ENCODE results near the gene KIF1A.

The KIF1A gene

GRCh38 chr2:240819858-240820606 lies at the start of gene KIF1A:
TSS of gene KIF1A (minus strand) at chr2:240820219. CDS start at chr2:240797752, 22,467 bp downstream.
- Histone ChIP-seq H3K9me3 (ENCODE audit: control insufficient read depth, insufficient read depth, low read length) (no peaks in the 10 kb centered on the region), H3K4me3 (ENCODE audit: low read depth, low read length) (peak within 1 kb of the TSS; percentile 72), H3K36me3 (ENCODE audit: control insufficient read depth, insufficient read depth, low read length) (peaks cover 15% of the 10 kb centered on the region), H3K4me1 (ENCODE audit: control insufficient read depth, insufficient read depth, low read length) (peaks cover 3% of the 10 kb centered on the region), H3K27me3 (ENCODE audit: control insufficient read depth, insufficient read depth, low read length) (peaks cover 29% of the 10 kb centered on the region), H3K9ac (ENCODE audit: low read depth, low read length) (peak within 1 kb of the TSS; percentile 90)

- H3K36me3 ChIP-seq (ENCODE audit: control insufficient read depth, insufficient read depth, low read length), result no peaks in the 10 kb centered on the region
- H3K4me1 ChIP-seq (ENCODE audit: control insufficient read depth, insufficient read depth, low read length), result no peaks in the 10 kb centered on the region
- H3K9ac ChIP-seq (ENCODE audit: low read depth, low read length), result no peak overlapping the region
- H3K27me3 ChIP-seq (ENCODE audit: control insufficient read depth, insufficient read depth, low read length), result no peaks in the 10 kb centered on the region
- no peaks in the 10 kb centered on the region for H3K9me3 ChIP-seq (ENCODE audit: control insufficient read depth, insufficient read depth, low read length)
- no peak overlapping the region for H3K4me3 ChIP-seq (ENCODE audit: low read depth, low read length)
These were observed 49.3 kb upstream of the KIF1A start for GRCh38 chr2:240869109-240869955.

- Histone ChIP-seq H3K4me1 (ENCODE audit: control insufficient read depth, insufficient read depth, low read length) (no peaks in the 10 kb centered on the region), H3K9me3 (ENCODE audit: control insufficient read depth, insufficient read depth, low read length) (no peaks in the 10 kb centered on the region), H3K36me3 (ENCODE audit: control insufficient read depth, insufficient read depth, low read length) (no peaks in the 10 kb centered on the region), H3K4me3 (ENCODE audit: low read depth, low read length) (no peak within 1 kb of the TSS), H3K27me3 (ENCODE audit: control insufficient read depth, insufficient read depth, low read length) (no peaks in the 10 kb centered on the region), H3K9ac (ENCODE audit: low read depth, low read length) (no peak within 1 kb of the TSS)
These were observed 48.5 kb upstream of the KIF1A start, which contains the start of gene AGXT for GRCh38 chr2:240868286-240869108. TSS of gene AGXT (plus strand) at chr2:240868824. CDS start at chr2:240868866, 42 bp downstream.

DNA sequence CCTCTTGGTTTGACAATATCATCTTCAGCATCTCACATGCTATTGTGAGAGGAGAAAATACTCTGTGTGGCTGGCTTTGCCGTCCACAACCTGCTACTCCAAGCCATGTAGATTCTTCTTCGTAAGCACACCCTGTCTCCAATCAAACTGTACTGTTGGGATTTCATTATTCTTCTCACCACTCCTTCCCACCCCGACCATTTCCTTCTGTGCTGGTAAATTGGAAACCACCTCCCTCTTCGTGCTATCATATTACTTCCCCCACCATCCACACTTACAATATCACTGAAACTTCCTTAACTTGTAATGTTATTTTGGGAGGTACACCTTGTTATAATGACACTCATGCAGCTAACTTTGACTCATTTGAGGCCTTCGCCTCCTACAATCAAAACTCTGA lies 45.4 kb upstream of the KIF1A start:
- Histone ChIP-seq H3K4me1 (ENCODE audit: control insufficient read depth, insufficient read depth, low read length) (no peaks in the 10 kb centered on the region), H3K9me3 (ENCODE audit: control insufficient read depth, insufficient read depth, low read length) (no peaks in the 10 kb centered on the region), H3K27me3 (ENCODE audit: control insufficient read depth, insufficient read depth, low read length) (no peaks in the 10 kb centered on the region), H3K36me3 (ENCODE audit: control insufficient read depth, insufficient read depth, low read length) (no peaks in the 10 kb centered on the region), H3K4me3 (ENCODE audit: low read depth, low read length) (no peak overlapping the region), H3K9ac (ENCODE audit: low read depth, low read length) (no peak overlapping the region)

DNA sequence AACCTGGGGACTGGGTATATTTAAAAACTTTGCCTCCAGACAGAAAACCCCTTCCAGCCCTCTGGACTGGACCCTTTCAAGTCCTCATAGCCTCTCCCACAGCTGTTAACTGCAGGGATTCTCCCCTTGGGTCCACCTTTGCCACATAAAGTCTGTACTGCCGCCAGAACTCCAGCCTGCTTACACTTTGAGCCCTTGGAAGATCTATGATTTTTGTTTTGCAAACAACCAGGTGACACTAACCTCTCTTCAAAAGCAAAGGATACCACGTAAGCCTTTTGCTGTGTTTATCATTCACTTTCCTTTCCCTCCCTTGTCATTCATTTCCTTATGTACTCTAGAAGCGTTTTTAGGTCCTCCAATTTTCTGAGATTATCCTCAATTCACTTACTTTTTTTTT lies 44.5 kb upstream of the KIF1A start:
- Histone ChIP-seq H3K9ac (ENCODE audit: low read depth, low read length) (no peak overlapping the region), H3K4me1 (ENCODE audit: control insufficient read depth, insufficient read depth, low read length) (no peaks in the 10 kb centered on the region), H3K9me3 (ENCODE audit: control insufficient read depth, insufficient read depth, low read length) (no peaks in the 10 kb centered on the region), H3K27me3 (ENCODE audit: control insufficient read depth, insufficient read depth, low read length) (no peaks in the 10 kb centered on the region), H3K36me3 (ENCODE audit: control insufficient read depth, insufficient read depth, low read length) (no peaks in the 10 kb centered on the region), H3K4me3 (ENCODE audit: low read depth, low read length) (no peak overlapping the region)

- no peaks in the 10 kb centered on the region for H3K27me3 ChIP-seq (ENCODE audit: control insufficient read depth, insufficient read depth, low read length)
- H3K9ac ChIP-seq (ENCODE audit: low read depth, low read length), result no peak overlapping the region
- no peaks in the 10 kb centered on the region for H3K9me3 ChIP-seq (ENCODE audit: control insufficient read depth, insufficient read depth, low read length)
- no peaks in the 10 kb centered on the region for H3K4me1 ChIP-seq (ENCODE audit: control insufficient read depth, insufficient read depth, low read length)
- no peak overlapping the region for H3K4me3 ChIP-seq (ENCODE audit: low read depth, low read length)
- H3K36me3 ChIP-seq (ENCODE audit: control insufficient read depth, insufficient read depth, low read length), result no peaks in the 10 kb centered on the region
These were observed 41.5 kb upstream of the KIF1A start for GRCh38 chr2:240861547-240861946.

DNA sequence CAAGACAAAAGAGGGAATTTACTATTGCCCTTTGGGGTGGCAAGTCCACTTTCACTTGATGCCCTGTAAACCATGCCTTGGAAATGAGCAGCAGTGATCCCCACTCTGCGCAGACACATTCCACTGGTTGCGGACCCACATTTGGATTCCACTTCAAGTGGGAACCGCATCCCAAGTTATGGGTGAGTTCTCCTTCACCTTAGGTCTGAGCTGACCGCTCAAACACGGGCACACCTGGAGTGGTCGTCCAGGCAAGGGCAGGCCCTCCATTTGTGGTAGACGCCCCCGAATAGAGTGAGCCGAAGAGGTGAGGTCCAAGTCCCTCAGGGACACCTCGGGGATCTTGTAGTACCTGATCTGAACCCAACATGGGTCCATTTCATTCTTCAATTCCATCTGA lies 38.9 kb upstream of the KIF1A start:
- no peaks in the 10 kb centered on the region for H3K27me3 ChIP-seq (ENCODE audit: control insufficient read depth, insufficient read depth, low read length)
- H3K9ac ChIP-seq (ENCODE audit: low read depth, low read length), result no peak overlapping the region
- H3K4me3 ChIP-seq (ENCODE audit: low read depth, low read length), result no peak overlapping the region
- no peaks in the 10 kb centered on the region for H3K4me1 ChIP-seq (ENCODE audit: control insufficient read depth, insufficient read depth, low read length)
- peaks cover 3% of the 10 kb centered on the region for H3K36me3 ChIP-seq (ENCODE audit: control insufficient read depth, insufficient read depth, low read length)
- H3K9me3 ChIP-seq (ENCODE audit: control insufficient read depth, insufficient read depth, low read length), result no peaks in the 10 kb centered on the region

DNA sequence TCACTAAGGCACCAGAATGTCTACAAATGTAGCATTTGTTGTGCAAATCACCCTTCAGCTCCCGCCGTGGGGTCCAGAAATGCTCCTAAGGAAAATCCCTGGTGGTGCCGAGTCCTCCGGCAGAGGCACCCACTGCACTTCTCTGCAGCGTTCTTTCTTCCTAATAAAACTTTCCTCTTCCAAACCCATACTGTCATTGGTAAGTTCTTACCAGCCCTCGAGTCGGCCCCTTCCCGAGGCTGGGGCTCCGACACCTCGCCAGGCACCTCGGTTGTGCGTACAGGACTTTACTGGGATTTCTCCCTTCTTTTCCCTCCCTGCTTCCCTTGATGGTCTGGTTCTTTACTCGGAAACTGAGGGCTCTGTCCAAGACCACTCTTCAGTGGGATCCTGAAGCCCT lies 38.3 kb upstream of the KIF1A start:
- Histone ChIP-seq H3K9me3 (ENCODE audit: control insufficient read depth, insufficient read depth, low read length) (no peaks in the 10 kb centered on the region), H3K36me3 (ENCODE audit: control insufficient read depth, insufficient read depth, low read length) (peaks cover 3% of the 10 kb centered on the region), H3K4me3 (ENCODE audit: low read depth, low read length) (no peak overlapping the region), H3K4me1 (ENCODE audit: control insufficient read depth, insufficient read depth, low read length) (no peaks in the 10 kb centered on the region), H3K9ac (ENCODE audit: low read depth, low read length) (no peak overlapping the region), H3K27me3 (ENCODE audit: control insufficient read depth, insufficient read depth, low read length) (no peaks in the 10 kb centered on the region)

DNA sequence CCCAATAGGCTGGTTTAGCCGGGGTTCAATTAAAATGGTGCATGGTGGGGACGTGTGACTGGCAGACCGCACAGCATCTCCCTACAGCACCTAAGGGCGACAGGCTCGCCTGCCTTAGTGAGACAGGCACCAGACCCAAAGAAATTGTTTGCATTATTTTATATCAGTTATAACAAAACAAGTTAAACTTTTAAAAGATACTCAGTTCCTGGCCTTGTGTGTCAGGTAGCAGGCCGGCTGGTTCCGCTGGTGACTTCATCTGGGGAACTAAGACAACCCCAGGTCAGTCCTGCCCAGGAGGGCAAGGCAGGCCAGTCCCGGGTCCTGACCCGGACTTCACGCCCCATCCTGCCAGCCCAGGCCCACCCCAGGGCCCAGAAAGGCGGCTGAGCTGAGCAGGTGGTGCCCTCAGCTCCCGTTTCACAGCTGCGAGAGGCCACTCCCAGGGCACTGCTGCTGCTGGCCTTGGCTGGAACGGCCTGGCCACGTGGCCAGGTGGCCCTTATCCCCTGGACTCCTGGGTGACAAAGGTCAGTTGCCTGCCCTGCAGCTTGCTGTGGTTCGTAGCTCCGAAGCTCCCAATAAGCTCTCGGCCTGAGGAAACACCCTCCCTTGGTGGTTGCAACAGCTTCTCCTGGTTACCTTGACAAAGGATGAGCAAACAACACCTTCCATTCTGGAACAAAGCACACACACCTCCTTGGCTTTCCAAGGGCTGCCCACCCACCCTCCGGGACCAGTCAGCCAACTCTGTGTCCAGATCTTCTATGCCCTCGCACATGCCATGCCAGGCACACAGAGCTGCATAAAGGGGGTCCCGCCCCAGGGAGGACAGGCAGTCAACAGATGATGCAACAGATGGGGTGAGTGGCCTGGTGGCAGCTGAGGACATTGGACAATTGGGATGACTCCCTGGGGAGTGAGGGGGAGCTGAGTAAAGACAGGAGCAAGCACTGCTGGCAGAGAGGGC lies 37.3 kb upstream of the KIF1A start:
- no peaks in the 10 kb centered on the region for H3K4me1 ChIP-seq (ENCODE audit: control insufficient read depth, insufficient read depth, low read length)
- no peak overlapping the region for H3K4me3 ChIP-seq (ENCODE audit: low read depth, low read length)
- H3K9me3 ChIP-seq (ENCODE audit: control insufficient read depth, insufficient read depth, low read length), result no peaks in the 10 kb centered on the region
- no peak overlapping the region for H3K9ac ChIP-seq (ENCODE audit: low read depth, low read length)
- H3K36me3 ChIP-seq (ENCODE audit: control insufficient read depth, insufficient read depth, low read length), result peaks cover 3% of the 10 kb centered on the region
- no peaks in the 10 kb centered on the region for H3K27me3 ChIP-seq (ENCODE audit: control insufficient read depth, insufficient read depth, low read length)

DNA sequence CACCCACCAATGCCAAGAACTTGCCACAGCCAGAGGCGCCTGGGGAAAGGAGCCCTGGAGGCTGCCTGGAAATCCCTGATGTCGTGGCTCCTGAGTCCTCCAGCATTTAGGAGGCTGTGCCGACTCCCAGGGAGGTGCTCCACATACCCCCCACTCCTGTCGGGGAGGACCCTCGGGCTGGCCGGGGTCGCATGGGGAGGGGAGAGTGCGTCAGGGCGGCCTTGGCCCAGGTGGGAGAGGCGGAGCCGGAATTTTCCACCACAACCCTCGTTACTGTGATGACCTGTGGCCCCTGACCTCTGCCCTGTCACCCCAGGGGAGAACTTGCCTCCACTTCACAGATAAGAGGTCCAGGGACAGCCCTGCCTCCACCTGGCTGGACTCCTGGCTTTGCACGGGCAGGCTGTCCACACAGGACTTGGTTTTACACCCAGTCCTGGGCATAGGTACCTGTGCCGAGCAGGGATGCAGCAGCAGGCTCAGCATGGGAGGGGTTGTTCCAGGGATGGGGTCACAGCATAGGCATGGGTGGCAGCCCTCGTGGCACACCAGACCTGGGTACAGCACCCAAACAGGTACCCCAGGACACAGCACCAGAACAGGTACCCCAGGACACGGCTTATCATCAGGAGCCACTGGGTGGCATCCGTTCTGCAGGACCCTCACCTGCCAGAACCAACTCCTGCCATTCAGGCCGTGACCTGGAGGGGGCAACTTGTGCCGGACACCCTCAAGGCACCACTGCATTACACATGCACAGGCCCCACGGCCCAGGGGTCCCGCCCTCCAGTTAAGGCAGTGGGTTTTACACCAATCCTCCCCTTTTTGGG lies 36.3 kb upstream of the KIF1A start:
- H3K27me3 ChIP-seq (ENCODE audit: control insufficient read depth, insufficient read depth, low read length), result no peaks in the 10 kb centered on the region
- H3K9ac ChIP-seq (ENCODE audit: low read depth, low read length), result no peak overlapping the region
- no peaks in the 10 kb centered on the region for H3K4me1 ChIP-seq (ENCODE audit: control insufficient read depth, insufficient read depth, low read length)
- H3K9me3 ChIP-seq (ENCODE audit: control insufficient read depth, insufficient read depth, low read length), result no peaks in the 10 kb centered on the region
- peaks cover 3% of the 10 kb centered on the region for H3K36me3 ChIP-seq (ENCODE audit: control insufficient read depth, insufficient read depth, low read length)
- no peak overlapping the region for H3K4me3 ChIP-seq (ENCODE audit: low read depth, low read length)

All from iPS-15b (cell line).